Stimulated activated CD4-positive, alpha-beta T cell treated with anti-CD3 and anti-CD28 coated beads, Interleukin-2, amount 100 ng/mL, for 24 hours (primary cell): ENCODE results near the gene RBM6.
A peak's percentile ranks its signal among the peaks of the same experiment; 100 is the strongest.
"Not testable (repeated sequence)": the region's sequence is repeated elsewhere in the genome, so short reads cannot be mapped to it uniquely, and the experiment has no call there.

Experiments used
- DNase-seq, 2 donors: peaks; one replicate each; pipeline ENCODE4 v3.0.0-alpha.2; 2020

The RBM6 gene

GRCh38 chr3:49939858-49940666 is at the start of gene RBM6:
RBM6 (plus strand) TSS chr3:49940150; CDS start chr3:49962642, 22,492 bp downstream.
- DNase-seq, result peak; percentile 94 to 95

GRCh38 chr3:49895791-49896190 is 44.2 kb upstream of the RBM6 start:
- DNase-seq, result no peak

GRCh38 chr3:49896345-49896744 is 43.6 kb upstream of the RBM6 start:
- no peak for DNase-seq

GRCh38 chr3:49898991-49899390 is 41.0 kb upstream of the RBM6 start:
- no peak for DNase-seq

GRCh38 chr3:49899815-49900214 is 40.1 kb upstream of the RBM6 start:
- DNase-seq, result no peak

- no peak for DNase-seq
Observed at GRCh38 chr3:49900491-49901153, 39.3 kb upstream of the RBM6 start.

GRCh38 chr3:49901366-49902339 is 38.3 kb upstream of the RBM6 start:
- DNase-seq, result no peak

- DNase-seq, result no peak
Observed at GRCh38 chr3:49902511-49903345, 37.2 kb upstream of the RBM6 start.

GRCh38 chr3:49903451-49904424 is 36.2 kb upstream of the RBM6 start, which contains the start of gene MST1R:
MST1R (minus strand) TSS chr3:49903873; CDS start chr3:49903609, 264 bp downstream.
- DNase-seq, result peak; percentile 81 to 91

- not testable (repeated sequence) for DNase-seq
Observed at GRCh38 chr3:49904448-49904847, 35.5 kb upstream of the RBM6 start.

GRCh38 chr3:49906073-49906743 is 33.7 kb upstream of the RBM6 start:
- DNase-seq, result peak; percentile 52 to 63

GRCh38 chr3:49908373-49909199 is 31.4 kb upstream of the RBM6 start:
- DNase-seq, result no peak

GRCh38 chr3:49910409-49911123 is 29.4 kb upstream of the RBM6 start:
- DNase-seq, result no peak

GRCh38 chr3:49911124-49911420 is 28.9 kb upstream of the RBM6 start:
- DNase-seq, result no peak

GRCh38 chr3:49911611-49912010 is 28.3 kb upstream of the RBM6 start:
- DNase-seq, result no peak

- DNase-seq, result no peak
Observed at GRCh38 chr3:49912881-49913281, 27.1 kb upstream of the RBM6 start.

- DNase-seq, result no peak
Observed at GRCh38 chr3:49914906-49915305, 25.0 kb upstream of the RBM6 start.

- DNase-seq, result no peak
Observed at GRCh38 chr3:49916686-49917085, 23.3 kb upstream of the RBM6 start.
